ENCODE data around the gene TCEAL9. TPM values are rescaled to one million over a fixed set of nuclear protein-coding genes. Genes with fewer than 3 reads are reported as not detected.

Gene TCEAL9
- total and polyA plus RNA-seq, 2 of the 4 experiments (the other 2 are of a cell fraction), result 20.3 to 111 TPM

- no TSS peak for BruUV-seq (replicated peaks)
- TF ChIP-seq BHLHE40 (IDR thresholded peaks at IDR 0.05; ENCODE audit: low read depth, low read length) (no peak), CEBPB (IDR thresholded peaks at IDR 0.05; ENCODE audit: low read depth, low read length) (peak; percentile 10; the same call in 1 of the 2 replicates)
- intact Hi-C loops (cut with micrococcal nuclease) (no loop called here), in situ Hi-C loops (cut with MboI; ENCODE audit: low sequenced_read_pairs) (no loop called here), dilution Hi-C loops (cut with HindIII; ENCODE audit: low sequenced_read_pairs, unreplicated experiment) (no loop called here)
- ChIA-PET POLR2A (ENCODE audit: unreplicated experiment) (no interaction called here), CTCF (interaction anchor here (0.7 kb wide), 1 partner anchor 411 kb away, joined by 3 read pairs; no protein-coding TSS in a partner anchor)
- Histone ChIP-seq H3K56ac (ENCODE audit: extremely low read depth, insufficient read depth, low read length) (no peak overlapping the region), H3K4me1 (ENCODE audit: control insufficient read depth, insufficient read depth, low read length) (peaks cover 8% of the 10 kb centered on the region), H3K4ac (ENCODE audit: low read depth, low read length) (peak overlapping the region; percentile 57; the same call in 1 of the 2 replicates), H3K36me3 (ENCODE audit: control insufficient read depth, insufficient read depth, low read length) (peaks cover 2% of the 10 kb centered on the region; the same call in 1 of the 2 replicates), H3K14ac (replicated peaks; ENCODE audit: low read depth, low read length) (0 out of 2 replicates have a peak overlapping the region, but pooled peaks have one; percentile 78), H2AK5ac (ENCODE audit: low read depth, low read length) (no peak overlapping the region), H3K9me1 (ENCODE audit: insufficient read depth, low read length) (peaks cover 4% of the 10 kb centered on the region), H3K9me3 (ENCODE audit: control insufficient read depth, insufficient read depth, low read length) (no peaks in the 10 kb centered on the region), H3K9ac (ENCODE audit: low read depth, low read length) (no peak overlapping the region), H2AK9ac (replicated peaks; ENCODE audit: low read depth, low read length, poor library complexity) (no peak overlapping the region), H2AFZ (replicated peaks; ENCODE audit: low read length, poor library complexity) (no peak overlapping the region), H3K27ac (ENCODE audit: insufficient read depth, low read length) (no peak overlapping the region), H2BK15ac (ENCODE audit: low read depth, low read length) (no peak overlapping the region), H4K8ac (ENCODE audit: low read depth in 2 of 2, low read length in 2 of 2) (no peak overlapping the region; a peak in 1 of 4 replicates), H3K4me2 (ENCODE audit: low read depth, low read length) (no peak overlapping the region), H4K91ac (ENCODE audit: insufficient read depth, low read depth, low read length) (no peak overlapping the region), H3K4me3 (ENCODE audit: insufficient read depth, low read depth, low read length) (no peak overlapping the region), H3K27me3 (ENCODE audit: control insufficient read depth, insufficient read depth, low read length) (no peaks in the 10 kb centered on the region), H2BK20ac (ENCODE audit: low read depth, low read length) (peak overlapping the region; percentile 83; the same call in 1 of the 2 replicates), H3K23ac (ENCODE audit: low read depth, low read length) (peak overlapping the region; percentile 24; the same call in 1 of the 2 replicates), H4K20me1 (ENCODE audit: insufficient read depth, low read length) (no peaks in the 10 kb centered on the region), H2BK120ac (ENCODE audit: low read depth, low read length) (peak overlapping the region; percentile 88), H2BK5ac (ENCODE audit: low read depth, low read length, poor library complexity, severe bottlenecking) (peak overlapping the region; percentile 78), H3K79me1 (ENCODE audit: low read depth in 1 of 2, low read length in 2 of 2) (no peaks in the 10 kb centered on the region), H4K5ac (ENCODE audit: low read depth, low read length) (0 out of 2 replicates have a peak overlapping the region, but pooled peaks have one; percentile 21), H3K18ac (ENCODE audit: low read depth, low read length) (no peak overlapping the region; the same call in 1 of the 2 replicates)
- DNase-seq, result no peak
- WGBS, 2 experiments (ENCODE audit: extremely low coverage in 2 of 2, insufficient read length in 1 of 2), result no CpG with 5 or more reads among the region's 2 CpGs
- no peak for ATAC-seq (ENCODE audit: low read depth)
Observed at GRCh38 chrX:103363046-103363445, 6.7 kb downstream of the TCEAL9 start.

All from IMR-90 (cell line).